ENCODE results near the gene GMEB2. TPM values are rescaled to one million over a fixed set of nuclear protein-coding genes. Genes with fewer than 3 reads are reported as not detected.

Gene GMEB2
- total and polyA plus RNA-seq, 10 of the 15 experiments (the other 5 are each of a cell fraction or from before 2014, with no cell fraction given) = 0.08 to 15.1 (median 6.9) TPM

- H3K36me3 ChIP-seq (ENCODE audit: control insufficient read depth in 2 of 2, insufficient read depth in 2 of 2, low read length in 1 of 2) = no peaks in the 10 kb centered on the region
- no TSS peak for BruUV-seq (replicated peaks)
- H3K79me2 ChIP-seq (ENCODE audit: control insufficient read depth, insufficient read depth, low read length) = peaks cover 3% of the 10 kb centered on the region; the same call in 1 of the 2 replicates
- H3K9me3 ChIP-seq (replicated peaks; ENCODE audit: control insufficient read depth, insufficient read depth, low read length) = no peaks in the 10 kb centered on the region
- DNase-seq (ENCODE audit: low read depth, low spot score) (no peak), FAIRE-seq (peak; percentile 41), ATAC-seq (peak; percentile 93)
- TF ChIP-seq IKZF2 (IDR thresholded peaks at IDR 0.05) (peak in 1 of 2 experiments; percentile 22; a peak in 1 of 4 replicates), ZNF622 (IDR thresholded peaks at IDR 0.05) (no peak), E4F1 (IDR thresholded peaks at IDR 0.05; ENCODE audit: borderline replicate concordance, partially characterized antibody) (no peak), CREB1 (IDR thresholded peaks at IDR 0.05; ENCODE audit: low read depth) (0 out of 2 replicates have a peak, but pooled peaks have one; percentile 25), SPI1 (IDR thresholded peaks at IDR 0.05; ENCODE audit: borderline replicate concordance, insufficient read depth, low read depth, low read length) (no peak), DPF2 (IDR thresholded peaks at IDR 0.05) (peak; percentile 62; the same call in 1 of the 2 replicates), MYB (IDR thresholded peaks at IDR 0.05; ENCODE audit: borderline replicate concordance, low read depth, low read length) (no peak), ATF7 (IDR thresholded peaks at IDR 0.05; ENCODE audit: low read depth) (no peak), IRF4 (IDR thresholded peaks at IDR 0.05; ENCODE audit: low read depth, low read length) (no peak), GATAD2B (conservative IDR thresholded peaks at IDR 0.05; ENCODE audit: low read depth) (peak; percentile 41), IKZF1 (conservative IDR thresholded peaks at IDR 0.05) (peak; percentile 72), EGR1 (IDR thresholded peaks at IDR 0.05; ENCODE audit: borderline replicate concordance in 1 of 2, low read depth in 2 of 2, low read length in 2 of 2) (0 out of 3 replicates have a peak, but pooled peaks of 1 of the 2 experiments have one; percentile 14), POLR2A (IDR thresholded peaks at IDR 0.05; ENCODE audit: low read depth, low read length) (peak; percentile 65), LARP7 (IDR thresholded peaks at IDR 0.05) (peak; percentile 46; the same call in 1 of the 2 replicates), RELB (IDR thresholded peaks at IDR 0.05; ENCODE audit: low read depth) (no peak), RB1 (IDR thresholded peaks at IDR 0.05; ENCODE audit: borderline replicate concordance) (0 out of 2 replicates have a peak, but pooled peaks have one; percentile 16), BHLHE40 (IDR thresholded peaks at IDR 0.05; ENCODE audit: borderline replicate concordance in 1 of 2, low read depth in 2 of 2, low read length in 1 of 2) (peak in 1 of 2 experiments; percentile 21; a peak in 1 of 4 replicates)
- H3K9ac ChIP-seq (ENCODE audit: control insufficient read depth, insufficient read depth, low read length) = peak within 1 kb of the TSS; percentile 82
- H4K20me1 ChIP-seq (ENCODE audit: control insufficient read depth, insufficient read depth) = no peaks in the 10 kb centered on the region; the same call in 1 of the 2 replicates
- peak within 1 kb of the TSS; percentile 92 for H3K4me2 ChIP-seq (ENCODE audit: control insufficient read depth, insufficient read depth)
- H3K27ac ChIP-seq (ENCODE audit: control insufficient read depth, insufficient read depth) = no peak within 1 kb of the TSS; the same call in 1 of the 2 replicates
- WGBS (ENCODE audit: insufficient coverage, insufficient replicate concordance, low lambda C conversion rate, missing lambda C conversion rate) = 13% methylated on average over 23 of the region's 40 CpGs
- in situ Hi-C loops (cut with MboI) (no loop called here), intact Hi-C loops (cut with micrococcal nuclease; ENCODE audit: unreplicated experiment) (no loop called here)
- POLR2A ChIA-PET = interaction anchor here (0.6 to 2.2 kb wide), 10 partner anchors 19 to 84 kb away, joined by 3 to 9 read pairs (median 4); partner anchors contain the start of genes FNDC11, PTK6 and RTEL1
- peaks cover 10% of the 10 kb centered on the region for H3K4me1 ChIP-seq (ENCODE audit: control insufficient read depth, insufficient read depth, low read length)
- SMC1A ChIA-PET (ENCODE audit: uncharacterized antibody, unreplicated experiment) = interaction anchor here (1.2 to 1.3 kb wide), 2 partner anchors 37 to 78 kb away, joined by 4 read pairs; partner anchors contain the start of gene PTK6
- CTCF ChIA-PET = interaction anchor here (1.3 to 3.0 kb wide), 6 partner anchors 32 to 406 kb away, joined by 3 to 25 read pairs (median 4); partner anchors contain the start of genes PRPF6, PTK6 and TPD52L2
- H2AFZ ChIP-seq (ENCODE audit: control insufficient read depth, low read depth, low read length) = peak within 1 kb of the TSS; percentile 79
- RAD21 ChIA-PET (ENCODE audit: unreplicated experiment) = interaction anchor here (0.5 to 2.5 kb wide), 10 partner anchors 19 to 199 kb away, joined by 3 to 30 read pairs (median 4); partner anchors contain the start of gene PTK6
- no peaks in the 10 kb centered on the region for H3K27me3 ChIP-seq (replicated peaks in 1 of 2; ENCODE audit: control insufficient read depth in 2 of 2, insufficient read depth in 2 of 2, low read length in 1 of 2)
- peak within 1 kb of the TSS; percentile 90 for H3K4me3 ChIP-seq
Observed at GRCh38 chr20:63574156-63574828, 52.6 kb downstream of the GMEB2 start, which contains the start of gene HELZ2. Gene HELZ2, minus strand, starts transcription at chr20:63574239. Its CDS starts 1,854 bp downstream, at chr20:63572385.
